ENCODE measurements around the gene DFFA. TPM values are rescaled to one million over a fixed set of nuclear protein-coding genes. Genes with fewer than 3 reads are reported as not detected.
A peak's percentile ranks its signal among the peaks of the same experiment; 100 is the strongest.
"Not testable (repeated sequence)": the region's sequence is repeated elsewhere in the genome, so short reads cannot be mapped to it uniquely, and the experiment has no call there.

Gene DFFA
- total RNA-seq, 1 donor from 2014 or later, result 54.7 TPM

- peaks cover 24% of the 10 kb centered on the region for H3K4me1 Mint-ChIP-seq (ENCODE audit: low read depth)
- H3K27me3 Mint-ChIP-seq (ENCODE audit: insufficient read depth), result no peaks in the 10 kb centered on the region
- H3K9me3 Mint-ChIP-seq, result no peaks in the 10 kb centered on the region
- intact Hi-C loops (cut with micrococcal nuclease), result loop anchor here (1.0 to 2.0 kb wide), 5 partner anchors 32 to 520 kb away; partner anchors contain the start of genes CTNNBIP1, DFFA, LZIC and NMNAT1
- peak; percentile 16 for DNase-seq (ENCODE audit: low spot score)
- no peaks in the 10 kb centered on the region for H3K36me3 Mint-ChIP-seq (ENCODE audit: low read depth)
- peak overlapping the region; percentile 92 for H3K4me3 Mint-ChIP-seq
- peak overlapping the region; percentile 92 for H3K27ac Mint-ChIP-seq
Measured at GRCh38 chr1:10429868-10430215, 42.5 kb downstream of the DFFA start.

GRCh38 chr1:10428984-10429383 is 43.3 kb downstream of the DFFA start:
- intact Hi-C loops (cut with micrococcal nuclease), result loop anchor here (1.0 to 2.0 kb wide), 6 partner anchors 52 to 554 kb away; partner anchors contain the start of genes KIF1B, LZIC and NMNAT1
- Mint-ChIP-seq H3K36me3 (ENCODE audit: low read depth) (no peaks in the 10 kb centered on the region), H3K4me1 (ENCODE audit: low read depth) (peaks cover 24% of the 10 kb centered on the region), H3K9me3 (no peaks in the 10 kb centered on the region), H3K27ac (no peak overlapping the region), H3K27me3 (ENCODE audit: insufficient read depth) (no peaks in the 10 kb centered on the region), H3K4me3 (peak overlapping the region; percentile 45)
- no peak for DNase-seq (ENCODE audit: low spot score)

- H3K4me3 Mint-ChIP-seq; H3K27ac Mint-ChIP-seq; H3K9me3 Mint-ChIP-seq; intact Hi-C loops (cut with micrococcal nuclease); H3K27me3 Mint-ChIP-seq (ENCODE audit: insufficient read depth); H3K36me3 Mint-ChIP-seq (ENCODE audit: low read depth); DNase-seq (ENCODE audit: low spot score): not testable (repeated sequence)
- H3K4me1 Mint-ChIP-seq (ENCODE audit: low read depth), result peaks cover 24% of the 10 kb centered on the region
Measured at GRCh38 chr1:10426535-10426848, 45.8 kb downstream of the DFFA start.

- intact Hi-C loops (cut with micrococcal nuclease), result not testable (repeated sequence)
Measured at GRCh38 chr1:10425826-10426534, 46.3 kb downstream of the DFFA start.

GRCh38 chr1:10424651-10425050 is 47.7 kb downstream of the DFFA start:
- intact Hi-C loops (cut with micrococcal nuclease), result no loop called here
- no peaks in the 10 kb centered on the region for H3K27me3 Mint-ChIP-seq (ENCODE audit: insufficient read depth)
- peaks cover 11% of the 10 kb centered on the region for H3K4me1 Mint-ChIP-seq (ENCODE audit: low read depth)
- H3K9me3 Mint-ChIP-seq, result no peaks in the 10 kb centered on the region
- DNase-seq (ENCODE audit: low spot score), result no peak
- H3K36me3 Mint-ChIP-seq (ENCODE audit: low read depth), result peaks cover 13% of the 10 kb centered on the region
- no peak overlapping the region for H3K4me3 Mint-ChIP-seq
- no peak overlapping the region for H3K27ac Mint-ChIP-seq

More at GRCh38 chr1:10425826-10426534, 46.3 kb downstream of the DFFA start:
- H3K36me3 Mint-ChIP-seq (ENCODE audit: low read depth); H3K4me3 Mint-ChIP-seq; DNase-seq (ENCODE audit: low spot score); H3K27ac Mint-ChIP-seq; H3K9me3 Mint-ChIP-seq; H3K27me3 Mint-ChIP-seq (ENCODE audit: insufficient read depth): not testable (repeated sequence)
- H3K4me1 Mint-ChIP-seq (ENCODE audit: low read depth), result peaks cover 18% of the 10 kb centered on the region

GRCh38 chr1:10424034-10424433 is 48.3 kb downstream of the DFFA start:
- H3K27me3 Mint-ChIP-seq (ENCODE audit: insufficient read depth), result no peaks in the 10 kb centered on the region
- H3K4me3 Mint-ChIP-seq, result no peak overlapping the region
- intact Hi-C loops (cut with micrococcal nuclease), result no loop called here
- H3K36me3 Mint-ChIP-seq (ENCODE audit: low read depth), result peaks cover 18% of the 10 kb centered on the region
- H3K27ac Mint-ChIP-seq, result no peak overlapping the region
- H3K4me1 Mint-ChIP-seq (ENCODE audit: low read depth), result peaks cover 5% of the 10 kb centered on the region
- H3K9me3 Mint-ChIP-seq, result no peaks in the 10 kb centered on the region
- no peak for DNase-seq (ENCODE audit: low spot score)

- Mint-ChIP-seq H3K4me1 (ENCODE audit: low read depth) (no peaks in the 10 kb centered on the region), H3K27ac (no peak overlapping the region), H3K36me3 (ENCODE audit: low read depth) (peaks cover 34% of the 10 kb centered on the region), H3K9me3 (no peaks in the 10 kb centered on the region), H3K27me3 (ENCODE audit: insufficient read depth) (no peaks in the 10 kb centered on the region), H3K4me3 (no peak overlapping the region)
- intact Hi-C loops (cut with micrococcal nuclease), result no loop called here
- no peak for DNase-seq (ENCODE audit: low spot score)
Measured at GRCh38 chr1:10421637-10422036, 50.7 kb downstream of the DFFA start.

GRCh38 chr1:10419351-10419750 is 53.0 kb downstream of the DFFA start:
- Mint-ChIP-seq H3K4me3 (no peak overlapping the region), H3K27ac (no peak overlapping the region), H3K36me3 (ENCODE audit: low read depth) (peaks cover 45% of the 10 kb centered on the region), H3K4me1 (ENCODE audit: low read depth) (peaks cover 14% of the 10 kb centered on the region), H3K27me3 (ENCODE audit: insufficient read depth) (no peaks in the 10 kb centered on the region), H3K9me3 (no peaks in the 10 kb centered on the region)
- DNase-seq (ENCODE audit: low spot score), result no peak
- intact Hi-C loops (cut with micrococcal nuclease), result no loop called here

- peaks cover 45% of the 10 kb centered on the region for H3K36me3 Mint-ChIP-seq (ENCODE audit: low read depth)
- H3K4me1 Mint-ChIP-seq (ENCODE audit: low read depth), result peaks cover 16% of the 10 kb centered on the region
Measured at GRCh38 chr1:10418741-10419140, 53.6 kb downstream of the DFFA start.

GRCh38 chr1:10415967-10416366 is 56.4 kb downstream of the DFFA start:
- H3K9me3 Mint-ChIP-seq; H3K27ac Mint-ChIP-seq; intact Hi-C loops (cut with micrococcal nuclease); H3K4me3 Mint-ChIP-seq; H3K27me3 Mint-ChIP-seq (ENCODE audit: insufficient read depth); DNase-seq (ENCODE audit: low spot score): not testable (repeated sequence)
- Mint-ChIP-seq H3K4me1 (ENCODE audit: low read depth) (peaks cover 16% of the 10 kb centered on the region), H3K36me3 (ENCODE audit: low read depth) (peaks cover 63% of the 10 kb centered on the region)

More at GRCh38 chr1:10418741-10419140, 53.6 kb downstream of the DFFA start:
- DNase-seq (ENCODE audit: low spot score); H3K27me3 Mint-ChIP-seq (ENCODE audit: insufficient read depth); H3K4me3 Mint-ChIP-seq; intact Hi-C loops (cut with micrococcal nuclease); H3K9me3 Mint-ChIP-seq; H3K27ac Mint-ChIP-seq: not testable (repeated sequence)

- no peaks in the 10 kb centered on the region for H3K27me3 Mint-ChIP-seq (ENCODE audit: insufficient read depth)
- peaks cover 61% of the 10 kb centered on the region for H3K36me3 Mint-ChIP-seq (ENCODE audit: low read depth)
- peak overlapping the region; percentile 69 for H3K4me3 Mint-ChIP-seq
- peak overlapping the region; percentile 90 for H3K27ac Mint-ChIP-seq
- H3K4me1 Mint-ChIP-seq (ENCODE audit: low read depth), result peaks cover 16% of the 10 kb centered on the region
- DNase-seq (ENCODE audit: low spot score), result peak; percentile 10
- H3K9me3 Mint-ChIP-seq, result no peaks in the 10 kb centered on the region
- intact Hi-C loops (cut with micrococcal nuclease), result no loop called here
Measured at GRCh38 chr1:10415211-10415930, 57.0 kb downstream of the DFFA start.

- H3K4me1 Mint-ChIP-seq (ENCODE audit: low read depth), result peaks cover 10% of the 10 kb centered on the region
- H3K36me3 Mint-ChIP-seq (ENCODE audit: low read depth), result peaks cover 52% of the 10 kb centered on the region
Measured at GRCh38 chr1:10407201-10407600, 65.1 kb downstream of the DFFA start.

More at GRCh38 chr1:10407201-10407600, 65.1 kb downstream of the DFFA start:
- intact Hi-C loops (cut with micrococcal nuclease), result no loop called here
- no peak for DNase-seq (ENCODE audit: low spot score)
- H3K27ac Mint-ChIP-seq, result peak overlapping the region; percentile 52
- H3K4me3 Mint-ChIP-seq, result no peak overlapping the region
- no peaks in the 10 kb centered on the region for H3K27me3 Mint-ChIP-seq (ENCODE audit: insufficient read depth)
- H3K9me3 Mint-ChIP-seq, result no peaks in the 10 kb centered on the region
